MCF 10A (cell line): ENCODE results near the gene LMTK3. TPM values are rescaled to one million over a fixed set of nuclear protein-coding genes. Genes with fewer than 3 reads are reported as not detected.

Source experiments
- BruUV-seq: library from RNA; stranded (reverse); fragments of 400-500 nt; replicated peaks from 2 replicates; lab custom pipeline; 2021; lab: Mats Ljungman, UMichigan
- CTCF ChIA-PET: fragments of 300-600 bp; sonication (Branson Sonifier 250); formaldehyde crosslinking; extraction: SDS; loops from one replicate; lab custom pipeline; 2021; ENCODE audit warnings: antibody characterized with exemption, inconsistent platforms; lab: Yijun Ruan, JAX
- POLR2A ChIA-PET: fragments of 300-600, 350-650 bp; sonication (Branson Sonifier 250); formaldehyde crosslinking; extraction: SDS; loops from one replicate; lab custom pipeline; 2020; ENCODE audit warnings: antibody characterized with exemption, inconsistent platforms; lab: Yijun Ruan, JAX
- DNase-seq: peaks from one replicate; pipeline ENCODE4 v3.0.0-alpha.2; 2018; ENCODE audit not compliant: unreplicated experiment
- H3K27ac Mint-ChIP-seq: one replicate; pipeline ENCODE4 v1.8.0; 2022; ENCODE audit warnings: mild to moderate bottlenecking, low read depth, mixed read lengths; ENCODE audit not compliant: unreplicated experiment
- H3K27me3 Mint-ChIP-seq: one replicate; pipeline ENCODE4 v1.8.0; 2022; ENCODE audit warnings: mixed read lengths; ENCODE audit not compliant: insufficient read depth, unreplicated experiment
- H3K36me3 Mint-ChIP-seq: one replicate; pipeline ENCODE4 v1.8.0; 2022; ENCODE audit warnings: mild to moderate bottlenecking, moderate library complexity, mixed read lengths; ENCODE audit not compliant: insufficient read depth, unreplicated experiment
- H3K4me1 Mint-ChIP-seq: one replicate; pipeline ENCODE4 v1.8.0; 2022; ENCODE audit warnings: mixed read lengths; ENCODE audit not compliant: insufficient read depth, unreplicated experiment
- H3K4me3 Mint-ChIP-seq: one replicate; pipeline ENCODE4 v1.8.0; 2022; ENCODE audit warnings: mild to moderate bottlenecking, moderate library complexity, mixed read lengths; ENCODE audit not compliant: unreplicated experiment
- H3K9me3 Mint-ChIP-seq: one replicate; pipeline ENCODE4 v1.8.0; 2022; ENCODE audit warnings: mixed read lengths; ENCODE audit not compliant: unreplicated experiment
- intact Hi-C: fragments of 100-400 bp; cut with micrococcal nuclease; formaldehyde crosslinking; loops from 2 replicates; pipeline ENCODE4 v1.14.1; 2022
- total RNA-seq: library from RNA; stranded (reverse); gene quantifications from 2 replicates; pipeline ENCODE4 v1.2.3, GENCODE V29; 2022
- TF ChIP-seq, protein P1 (sequence below): fragments of 200-600 bp; IDR thresholded peaks from one replicate; pipeline ENCODE4 v1.8.0; 2022; ENCODE audit warnings: antibody characterized with exemption, mild to moderate bottlenecking; ENCODE audit not compliant: unreplicated experiment

LMTK3 gene
- total RNA-seq, 1 experiment from 2014 or later = 0.37 TPM

DNA sequence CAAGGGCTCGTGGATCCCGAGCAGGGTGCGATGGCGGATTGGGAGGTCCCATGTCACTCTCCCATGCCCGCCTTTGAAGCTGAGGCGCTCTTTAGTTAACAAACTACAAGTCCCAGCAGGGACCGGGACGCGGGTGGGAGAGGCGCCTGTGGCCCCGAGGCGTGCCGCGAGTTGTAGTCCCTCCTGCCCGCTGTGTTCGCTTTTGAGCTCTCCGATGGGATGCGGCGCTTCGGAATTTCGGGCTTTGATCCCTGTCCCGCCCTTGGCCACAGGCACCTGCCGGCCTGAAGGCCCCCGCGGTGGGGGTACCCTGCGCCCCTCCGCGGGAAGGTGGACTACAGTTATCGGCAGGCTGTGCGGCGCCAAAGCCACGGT is 31.5 kb downstream of the LMTK3 start:
- no TSS peak for BruUV-seq
- Mint-ChIP-seq H3K27me3 (no peaks in the 10 kb centered on the region), H3K36me3 (peaks cover 65% of the 10 kb centered on the region), H3K4me3 (no peak overlapping the region), H3K27ac (no peak overlapping the region), H3K9me3 (no peaks in the 10 kb centered on the region), H3K4me1 (peaks cover 13% of the 10 kb centered on the region)
- intact Hi-C loops = no loop called here
- POLR2A ChIA-PET = interaction anchor here (1.0 kb wide), 1 partner anchor 9 kb away, joined by 3 read pairs; no protein-coding TSS in a partner anchor
- no peak for DNase-seq
- TF ChIP-seq, protein P1, sequence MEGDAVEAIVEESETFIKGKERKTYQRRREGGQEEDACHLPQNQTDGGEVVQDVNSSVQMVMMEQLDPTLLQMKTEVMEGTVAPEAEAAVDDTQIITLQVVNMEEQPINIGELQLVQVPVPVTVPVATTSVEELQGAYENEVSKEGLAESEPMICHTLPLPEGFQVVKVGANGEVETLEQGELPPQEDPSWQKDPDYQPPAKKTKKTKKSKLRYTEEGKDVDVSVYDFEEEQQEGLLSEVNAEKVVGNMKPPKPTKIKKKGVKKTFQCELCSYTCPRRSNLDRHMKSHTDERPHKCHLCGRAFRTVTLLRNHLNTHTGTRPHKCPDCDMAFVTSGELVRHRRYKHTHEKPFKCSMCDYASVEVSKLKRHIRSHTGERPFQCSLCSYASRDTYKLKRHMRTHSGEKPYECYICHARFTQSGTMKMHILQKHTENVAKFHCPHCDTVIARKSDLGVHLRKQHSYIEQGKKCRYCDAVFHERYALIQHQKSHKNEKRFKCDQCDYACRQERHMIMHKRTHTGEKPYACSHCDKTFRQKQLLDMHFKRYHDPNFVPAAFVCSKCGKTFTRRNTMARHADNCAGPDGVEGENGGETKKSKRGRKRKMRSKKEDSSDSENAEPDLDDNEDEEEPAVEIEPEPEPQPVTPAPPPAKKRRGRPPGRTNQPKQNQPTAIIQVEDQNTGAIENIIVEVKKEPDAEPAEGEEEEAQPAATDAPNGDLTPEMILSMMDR = no peak
- CTCF ChIA-PET = interaction anchor here (1.4 kb wide), 1 partner anchor 9 kb away, joined by 3 read pairs; no protein-coding TSS in a partner anchor

DNA sequence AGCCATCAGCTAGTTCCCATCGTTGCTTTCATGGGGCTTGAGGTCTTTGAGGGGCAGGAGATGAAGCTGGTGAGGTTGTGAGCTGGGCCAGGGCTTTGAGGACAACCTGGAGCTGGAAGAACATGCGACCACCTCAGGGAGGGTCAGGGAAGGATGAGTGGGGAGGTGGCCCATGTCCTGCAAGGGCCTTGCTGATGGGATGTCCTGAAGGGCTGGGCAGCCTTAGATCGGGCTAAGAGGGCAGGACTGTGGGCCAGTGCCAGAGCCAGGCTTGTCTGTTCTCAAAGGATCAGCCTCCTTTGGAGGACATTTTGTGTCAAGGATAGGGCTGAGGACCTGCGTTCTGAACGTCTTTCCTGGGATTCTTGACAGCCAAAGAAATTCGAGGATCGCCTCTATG is 31.9 kb downstream of the LMTK3 start:
- no TSS peak for BruUV-seq
- CTCF ChIA-PET = interaction anchor here (1.4 kb wide), 1 partner anchor 10 kb away, joined by 3 read pairs; no protein-coding TSS in a partner anchor
- TF ChIP-seq, protein P1 = no peak
- Mint-ChIP-seq H3K4me1 (peaks cover 13% of the 10 kb centered on the region), H3K27me3 (no peaks in the 10 kb centered on the region), H3K4me3 (no peak overlapping the region), H3K27ac (no peak overlapping the region), H3K36me3 (peaks cover 69% of the 10 kb centered on the region), H3K9me3 (no peaks in the 10 kb centered on the region)
- intact Hi-C loops = no loop called here
- DNase-seq = no peak
- POLR2A ChIA-PET = interaction anchor here (1.0 to 1.2 kb wide), 2 partner anchors 8 to 10 kb away, joined by 3 read pairs; no protein-coding TSS in a partner anchor

GRCh38 chr19:48478339-48479256 is 33.0 kb downstream of the LMTK3 start:
- Mint-ChIP-seq H3K27me3 (no peaks in the 10 kb centered on the region), H3K36me3 (peaks cover 66% of the 10 kb centered on the region), H3K27ac (no peak overlapping the region), H3K9me3 (no peaks in the 10 kb centered on the region), H3K4me3 (no peak overlapping the region), H3K4me1 (peaks cover 6% of the 10 kb centered on the region)
- intact Hi-C loops = no loop called here
- ChIA-PET CTCF (interaction anchor here (1.4 kb wide), 1 partner anchor 11 kb away, joined by 3 read pairs; no protein-coding TSS in a partner anchor), POLR2A (interaction anchor here (1.2 kb wide), 1 partner anchor 9 kb away, joined by 3 read pairs; no protein-coding TSS in a partner anchor)
- TF ChIP-seq, protein P1 = no peak
- no TSS peak for BruUV-seq
- no peak for DNase-seq

DNA sequence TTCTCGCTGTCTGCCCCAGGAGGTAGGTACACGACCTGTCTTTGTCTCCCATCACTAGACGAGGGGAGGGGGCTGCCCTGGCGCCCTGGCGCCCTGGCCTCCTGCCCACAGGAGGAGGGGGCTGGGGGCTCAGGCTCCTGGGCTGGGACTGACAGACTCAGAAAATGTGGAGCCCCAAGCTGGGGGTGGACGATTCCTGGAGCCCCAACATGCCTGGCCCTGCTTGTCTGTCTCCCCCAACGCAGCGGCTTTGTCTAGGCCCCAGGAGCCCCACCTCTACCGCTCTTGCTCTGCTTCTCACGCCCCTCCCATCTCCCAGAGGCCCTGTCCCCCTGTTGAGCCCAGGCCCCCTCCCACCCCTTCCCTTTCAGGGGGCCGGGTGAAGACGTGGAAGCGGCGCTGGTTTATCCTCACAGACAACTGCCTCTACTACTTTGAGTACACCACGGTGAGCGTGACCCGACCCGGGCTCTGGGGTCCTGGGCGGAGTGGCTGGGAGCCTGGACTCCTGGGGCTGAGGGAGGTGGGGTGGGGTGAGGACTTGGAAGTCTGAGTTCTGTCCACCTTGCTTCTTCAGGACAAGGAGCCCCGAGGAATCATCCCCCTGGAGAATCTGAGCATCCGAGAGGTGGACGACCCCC is 33.8 kb downstream of the LMTK3 start:
- Mint-ChIP-seq H3K4me1 (peaks cover 6% of the 10 kb centered on the region), H3K4me3 (no peak overlapping the region), H3K36me3 (peaks cover 71% of the 10 kb centered on the region), H3K27me3 (no peaks in the 10 kb centered on the region), H3K9me3 (no peaks in the 10 kb centered on the region), H3K27ac (no peak overlapping the region)
- ChIA-PET CTCF (no interaction called here), POLR2A (no interaction called here)
- intact Hi-C loops = no loop called here
- TF ChIP-seq, protein P1 = no peak
- no TSS peak for BruUV-seq
- DNase-seq = no peak
